ENCODE data around the gene NLN. TPM values are rescaled to one million over a fixed set of nuclear protein-coding genes. Genes with fewer than 3 reads are reported as not detected.
"Not testable (repeated sequence)": the region's sequence is repeated elsewhere in the genome, so short reads cannot be mapped to it uniquely, and the experiment has no call there.

Gene NLN
- total RNA-seq, 1 donor from 2014 or later = 31.5 TPM

GRCh38 chr5:65828022-65828896 lies 106.3 kb downstream of the NLN start:
- DNase-seq (ENCODE audit: low spot score) = no peak

GRCh38 chr5:65830856-65831255 lies 108.9 kb downstream of the NLN start:
- DNase-seq (ENCODE audit: low spot score) = no peak

- no peak for DNase-seq (ENCODE audit: low spot score)
These were observed 109.3 kb downstream of the NLN start for GRCh38 chr5:65831276-65831675.

- no peak for DNase-seq (ENCODE audit: low spot score)
These were observed 110.1 kb downstream of the NLN start for GRCh38 chr5:65832152-65832551.

GRCh38 chr5:65832603-65833228 lies 110.7 kb downstream of the NLN start:
- no peak for DNase-seq (ENCODE audit: low spot score)

- no peak for DNase-seq (ENCODE audit: low spot score)
These were observed 111.8 kb downstream of the NLN start for GRCh38 chr5:65833780-65834179.

GRCh38 chr5:65834306-65834705 lies 112.3 kb downstream of the NLN start:
- no peak for DNase-seq (ENCODE audit: low spot score)

GRCh38 chr5:65835191-65835590 lies 113.2 kb downstream of the NLN start:
- no peak for DNase-seq (ENCODE audit: low spot score)

- no peak for DNase-seq (ENCODE audit: low spot score)
These were observed 115.1 kb downstream of the NLN start for GRCh38 chr5:65837139-65837538.

GRCh38 chr5:65839170-65839569 lies 117.2 kb downstream of the NLN start:
- DNase-seq (ENCODE audit: low spot score) = not testable (repeated sequence)

- DNase-seq (ENCODE audit: low spot score) = no peak
These were observed 118.1 kb downstream of the NLN start for GRCh38 chr5:65840071-65840470.

GRCh38 chr5:65844763-65845162 lies 122.8 kb downstream of the NLN start:
- DNase-seq (ENCODE audit: low spot score) = not testable (repeated sequence)

- no peak for DNase-seq (ENCODE audit: low spot score)
These were observed 124.1 kb downstream of the NLN start for GRCh38 chr5:65846101-65846500.

- not testable (repeated sequence) for DNase-seq (ENCODE audit: low spot score)
These were observed 125.0 kb downstream of the NLN start for GRCh38 chr5:65847019-65847418.

GRCh38 chr5:65849918-65850317 lies 127.9 kb downstream of the NLN start:
- DNase-seq (ENCODE audit: low spot score) = not testable (repeated sequence)

- no peak for DNase-seq (ENCODE audit: low spot score)
These were observed 132.9 kb downstream of the NLN start for GRCh38 chr5:65854925-65855324.

- no peak for DNase-seq (ENCODE audit: low spot score)
These were observed 133.8 kb downstream of the NLN start for GRCh38 chr5:65855766-65856315.

- DNase-seq (ENCODE audit: low spot score) = no peak
These were observed 134.5 kb downstream of the NLN start for GRCh38 chr5:65856520-65856919.

GRCh38 chr5:65858316-65858715 lies 136.3 kb downstream of the NLN start:
- DNase-seq (ENCODE audit: low spot score) = no peak

GRCh38 chr5:65861830-65862241 lies 139.8 kb downstream of the NLN start:
- no peak for DNase-seq (ENCODE audit: low spot score)

GRCh38 chr5:65862384-65862783 lies 140.4 kb downstream of the NLN start:
- DNase-seq (ENCODE audit: low spot score) = no peak

- no peak for DNase-seq (ENCODE audit: low spot score)
These were observed 141.7 kb downstream of the NLN start for GRCh38 chr5:65863747-65864146.
